Keratinocyte (primary cell): ENCODE measurements around the gene RAD23B. TPM values are rescaled to one million over a fixed set of nuclear protein-coding genes. Genes with fewer than 3 reads are reported as not detected.

ENCODE experiments used
- DNase-seq: peaks from one replicate; pipeline ENCODE4 v3.0.0-alpha.2; 2011; ENCODE audit warnings: low read depth, missing footprints, low spot score
- FAIRE-seq: peaks from 2 replicates; lab custom pipeline; 2011; peaks lifted over from hg19 to GRCh38; lab: Jason Lieb, UNC
- H2AFZ ChIP-seq: 2 replicates; pipeline ENCODE4 v1.6.0; 2012; ENCODE audit warnings: low read length, control low read depth, inconsistent platforms; ENCODE audit not compliant: control insufficient read depth
- H3K27ac ChIP-seq: 2 replicates; pipeline ENCODE4 v1.5.1; 2011; ENCODE audit warnings: low read length; ENCODE audit not compliant: control insufficient read depth, insufficient read depth
- H3K27me3 ChIP-seq: 3 replicates; pipeline ENCODE4 v1.6.0; 2011; ENCODE audit warnings: low read length; ENCODE audit not compliant: control insufficient read depth, insufficient read depth; ENCODE audit errors: extremely low read depth
- H3K36me3 ChIP-seq, 2 experiments: 2 replicates in 1 of 2; 3 replicates in 1 of 2; pipeline ENCODE4 v1.5.1; 2011; ENCODE audit warnings: low read length in 2 of 2, mild to moderate bottlenecking in 1 of 2; ENCODE audit not compliant: control insufficient read depth in 2 of 2, insufficient read depth in 2 of 2; ENCODE audit errors: extremely low read depth in 1 of 2
- H3K4me1 ChIP-seq: 3 replicates; pipeline ENCODE4 v1.5.1; 2011; ENCODE audit warnings: low read length; ENCODE audit not compliant: control insufficient read depth, insufficient read depth; ENCODE audit errors: extremely low read depth
- H3K4me2 ChIP-seq: 3 replicates; pipeline ENCODE4 v1.6.0; 2011; ENCODE audit warnings: low read depth, low read length; ENCODE audit not compliant: control insufficient read depth, insufficient read depth; ENCODE audit errors: extremely low read depth
- H3K4me3 ChIP-seq, 3 experiments: fragments of 200-600 bp in 1 of 3; sonication (generic) in 1 of 3; 2 replicates in 2 of 3; 3 replicates in 1 of 3; pipeline ENCODE4 v1.5.1; 2011 to 2016; ENCODE audit warnings: low read length in 3 of 3, mild to moderate bottlenecking in 3 of 3, control low read depth in 2 of 3, inconsistent platforms in 1 of 3, low read depth in 1 of 3, mixed read lengths in 1 of 3, mixed run types in 1 of 3, moderate library complexity in 1 of 3; ENCODE audit not compliant: control insufficient read depth in 2 of 3, insufficient read depth in 2 of 3; ENCODE audit errors: extremely low read depth in 1 of 3
- H3K79me2 ChIP-seq: 2 replicates; pipeline ENCODE4 v1.6.0; 2012; ENCODE audit warnings: low read length; ENCODE audit not compliant: control insufficient read depth, insufficient read depth
- H3K9ac ChIP-seq: 3 replicates; pipeline ENCODE4 v1.6.0; 2011; ENCODE audit warnings: low read length; ENCODE audit not compliant: control insufficient read depth, insufficient read depth; ENCODE audit errors: extremely low read depth
- H3K9me1 ChIP-seq: 3 replicates; pipeline ENCODE4 v1.6.0; 2011; ENCODE audit warnings: low read length; ENCODE audit not compliant: control insufficient read depth, insufficient read depth; ENCODE audit errors: extremely low read depth
- H3K9me3 ChIP-seq: 2 replicates; pipeline ENCODE4 v1.5.1; 2012; ENCODE audit warnings: low read depth, low read length; ENCODE audit not compliant: control insufficient read depth
- H4K20me1 ChIP-seq: 3 replicates; pipeline ENCODE4 v1.6.0; 2011; ENCODE audit warnings: low read length; ENCODE audit not compliant: control insufficient read depth, insufficient read depth; ENCODE audit errors: extremely low read depth
- CTCF ChIP-seq, 3 experiments: IDR thresholded peaks in 1 of 3; conservative IDR thresholded peaks in 1 of 3; optimal IDR thresholded peaks in 1 of 3; 2 replicates in 2 of 3; 3 replicates in 1 of 3; pipeline versions ENCODE3 to v1.5.1; 2011; ENCODE audit warnings: low read length in 3 of 3, mild to moderate bottlenecking in 3 of 3, moderate library complexity in 2 of 3, control low read depth in 1 of 3, inconsistent platforms in 1 of 3; ENCODE audit not compliant: insufficient read depth in 2 of 3; ENCODE audit errors: extremely low read depth in 1 of 3
- EZH2 ChIP-seq: IDR thresholded peaks from one replicate; pipeline ENCODE4 v1.6.1; 2012; ENCODE audit warnings: inconsistent platforms, mild to moderate bottlenecking, low read length, moderate library complexity
- dilution Hi-C: fragments of 300-500 bp; cut with MboI; formaldehyde crosslinking; loops from one replicate; pipeline ENCODE4 v1.7.0; 2020; ENCODE audit warnings: low sequenced_read_pairs; ENCODE audit not compliant: extremely low pct_ligation_motif_present
- polyA plus RNA-seq, 5 experiments: library from polyadenylated mRNA; depleted of rRNA in 3 of 5; stranded (reverse) in 3 of 5; stranded (forward) in 1 of 5; unstranded in 1 of 5; fragments of >200 nt; gene quantifications; 1 replicate in 1 of 5; 2 replicates in 3 of 5; 3 replicates in 1 of 5; pipeline versions ENCODE4 v1.2.1 to v1.2.3, GENCODE V29; 2011 to 2012; ENCODE audit warnings: missing spikeins in 2 of 5, low read depth in 1 of 5, low replicate concordance in 1 of 5

Gene RAD23B
- polyA plus RNA-seq, 1 donor (not counting 4 experiments of a cell fraction or from before 2014, with no cell fraction given) = 168 TPM

DNA sequence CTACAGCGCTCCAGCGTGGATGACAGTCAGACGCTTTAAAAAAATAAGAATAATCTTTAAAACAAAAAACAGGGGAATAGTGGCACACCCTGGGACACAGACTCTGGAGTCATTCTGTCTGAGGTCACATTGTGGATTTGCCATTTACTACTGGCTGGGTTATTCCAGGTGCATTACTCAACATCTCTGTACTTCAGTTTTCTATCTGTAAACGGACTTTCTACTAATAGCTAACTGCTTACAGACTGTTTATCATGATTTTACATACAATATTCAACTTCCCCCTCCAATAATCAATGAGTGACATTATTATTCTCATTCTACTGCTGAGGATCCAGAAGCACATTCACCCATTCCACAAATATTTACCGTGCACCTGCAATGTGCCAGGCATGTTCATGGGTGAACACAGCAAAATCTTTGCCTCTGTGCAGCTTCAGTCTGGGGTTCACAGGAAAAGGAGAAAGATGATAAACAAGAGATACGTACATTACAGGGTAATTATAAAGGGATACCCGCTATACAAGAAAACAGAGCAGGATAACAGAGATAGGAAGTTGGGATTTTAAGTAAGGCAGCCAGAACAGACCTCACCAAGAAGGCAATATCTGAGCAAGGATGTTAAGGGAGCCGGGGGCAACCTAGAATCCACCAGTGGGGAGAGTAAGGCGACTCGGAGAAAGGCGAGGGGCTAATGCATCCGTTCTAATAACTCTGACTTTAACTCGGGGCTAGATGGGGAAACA, 984 bp upstream of the RAD23B start:
- Histone ChIP-seq H3K9ac (peak overlapping the region; percentile 98), H3K79me2 (peaks cover 41% of the 10 kb centered on the region), H4K20me1 (peaks cover 28% of the 10 kb centered on the region), H3K4me2 (peak overlapping the region; percentile 73), H3K9me3 (no peaks in the 10 kb centered on the region), H3K36me3 (no peaks in the 10 kb centered on the region), H3K9me1 (peaks cover 2% of the 10 kb centered on the region), H3K27me3 (no peaks in the 10 kb centered on the region), H3K4me3 (peak overlapping the region; percentile 37 to 67 (median 56)), H2AFZ (peak overlapping the region; percentile 48), H3K4me1 (peaks cover 34% of the 10 kb centered on the region), H3K27ac (peak overlapping the region; percentile 73)
- no peak for DNase-seq
- dilution Hi-C loops = no loop called here
- no peak for FAIRE-seq
- TF ChIP-seq CTCF (optimal IDR thresholded peaks at IDR 0.05 in 1 of 3, IDR thresholded peaks at IDR 0.05 in 1 of 3, conservative IDR thresholded peaks at IDR 0.05 in 1 of 3; ENCODE audit: extremely low read depth in 1 of 3, insufficient read depth in 2 of 3, low read length in 3 of 3) = no peak
- no peak for TF ChIP-seq EZH2

DNA sequence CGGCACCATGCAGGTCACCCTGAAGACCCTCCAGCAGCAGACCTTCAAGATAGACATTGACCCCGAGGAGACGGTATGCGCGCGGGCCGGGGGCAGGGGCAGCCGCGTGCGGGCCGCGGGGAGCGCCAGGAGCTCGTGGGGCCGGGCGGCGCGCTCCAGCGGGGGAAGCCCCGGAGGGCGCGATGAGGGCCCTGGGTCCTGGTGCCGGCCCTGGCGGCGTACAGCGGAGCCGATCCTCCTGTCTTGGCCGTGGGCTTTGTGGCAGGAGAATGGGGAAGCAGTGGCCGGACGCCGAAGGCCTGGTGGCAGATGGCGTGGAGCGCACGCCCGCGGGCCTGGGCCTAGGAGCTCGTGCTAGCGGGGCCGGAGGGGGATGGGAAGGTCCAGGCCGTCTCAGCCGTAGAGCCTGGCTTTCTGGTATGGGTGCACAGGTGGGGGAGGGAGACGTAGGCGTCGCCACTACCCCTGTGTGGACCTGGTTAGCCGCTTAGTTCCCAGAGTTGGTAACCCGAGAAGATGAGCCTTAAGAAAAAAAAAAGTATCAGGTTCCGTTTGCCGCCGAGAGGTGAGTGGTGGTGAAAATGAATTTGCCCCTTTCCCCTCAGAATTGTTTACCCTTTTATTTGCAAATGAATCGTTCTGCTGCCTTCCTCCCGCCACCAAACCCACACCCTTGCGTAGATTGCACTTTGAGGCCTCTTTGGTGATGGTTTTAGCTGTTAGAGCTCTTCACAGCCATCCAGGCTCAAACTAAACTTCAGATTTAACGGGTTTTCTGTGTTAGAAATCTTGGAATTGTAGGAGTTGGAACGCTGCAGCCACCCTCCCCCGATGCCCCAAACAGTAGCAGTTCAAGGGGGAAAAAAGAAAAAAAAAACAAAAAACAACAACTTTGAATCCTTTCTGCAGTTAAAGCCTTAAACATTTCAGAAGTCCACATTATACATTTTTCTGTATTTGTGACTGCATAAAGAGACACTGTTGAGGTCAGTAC, 841 bp downstream of the RAD23B start:
- Histone ChIP-seq H2AFZ (no peak overlapping the region), H3K79me2 (peaks cover 59% of the 10 kb centered on the region), H3K4me3 (peak overlapping the region; percentile 70 to 97 (median 93)), H3K4me1 (peaks cover 34% of the 10 kb centered on the region), H3K9ac (peak overlapping the region; percentile 98), H4K20me1 (peaks cover 38% of the 10 kb centered on the region), H3K9me1 (peaks cover 2% of the 10 kb centered on the region), H3K27ac (peak overlapping the region; percentile 93), H3K36me3 (no peaks in the 10 kb centered on the region), H3K4me2 (peak overlapping the region; percentile 95), H3K27me3 (no peaks in the 10 kb centered on the region), H3K9me3 (no peaks in the 10 kb centered on the region)
- no peak for TF ChIP-seq EZH2
- TF ChIP-seq CTCF (optimal IDR thresholded peaks at IDR 0.05 in 1 of 3, IDR thresholded peaks at IDR 0.05 in 1 of 3, conservative IDR thresholded peaks at IDR 0.05 in 1 of 3; ENCODE audit: extremely low read depth in 1 of 3, insufficient read depth in 2 of 3, low read length in 3 of 3) = no peak
- DNase-seq = no peak
- no peak for FAIRE-seq
- dilution Hi-C loops = no loop called here
